D721Med (cell line): Measurements from ENCODE around the gene SIAH2.

Experiments used
- DNase-seq: peaks from one replicate; pipeline ENCODE4 v3.0.0; 2011; ENCODE audit warnings: low spot score; ENCODE audit not compliant: insufficient read length
- FAIRE-seq: peaks from 2 replicates; lab custom pipeline; 2011; peaks lifted over from hg19 to GRCh38; lab: Jason Lieb, UNC
- TF ChIP-seq, protein P1 (sequence below): IDR thresholded peaks from 2 replicates; pipeline ENCODE4 v1.5.1; 2012; ENCODE audit warnings: mild to moderate bottlenecking, control low read depth; ENCODE audit not compliant: insufficient read depth; ENCODE audit errors: missing control alignments

Gene SIAH2

DNA sequence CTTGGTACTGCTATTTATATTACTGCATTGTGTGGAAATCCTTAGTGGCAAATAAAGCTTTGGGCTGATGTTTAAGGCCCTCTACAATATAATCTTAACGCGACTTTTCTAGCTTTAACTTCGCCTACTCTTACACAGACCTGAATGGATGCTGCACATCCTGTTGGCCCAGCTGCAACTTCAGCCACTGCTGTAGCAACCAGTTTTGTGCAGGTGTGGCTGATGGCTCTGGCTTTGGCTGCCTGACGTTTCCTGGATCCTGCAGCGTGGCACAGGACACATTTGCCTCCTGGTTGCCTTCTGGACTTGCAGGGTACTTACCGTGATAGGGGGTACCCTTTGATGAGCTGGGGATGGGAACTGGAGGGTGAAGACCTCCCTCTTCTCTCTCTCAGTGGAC, 39.0 kb downstream of the SIAH2 start:
- TF ChIP-seq, protein P1, sequence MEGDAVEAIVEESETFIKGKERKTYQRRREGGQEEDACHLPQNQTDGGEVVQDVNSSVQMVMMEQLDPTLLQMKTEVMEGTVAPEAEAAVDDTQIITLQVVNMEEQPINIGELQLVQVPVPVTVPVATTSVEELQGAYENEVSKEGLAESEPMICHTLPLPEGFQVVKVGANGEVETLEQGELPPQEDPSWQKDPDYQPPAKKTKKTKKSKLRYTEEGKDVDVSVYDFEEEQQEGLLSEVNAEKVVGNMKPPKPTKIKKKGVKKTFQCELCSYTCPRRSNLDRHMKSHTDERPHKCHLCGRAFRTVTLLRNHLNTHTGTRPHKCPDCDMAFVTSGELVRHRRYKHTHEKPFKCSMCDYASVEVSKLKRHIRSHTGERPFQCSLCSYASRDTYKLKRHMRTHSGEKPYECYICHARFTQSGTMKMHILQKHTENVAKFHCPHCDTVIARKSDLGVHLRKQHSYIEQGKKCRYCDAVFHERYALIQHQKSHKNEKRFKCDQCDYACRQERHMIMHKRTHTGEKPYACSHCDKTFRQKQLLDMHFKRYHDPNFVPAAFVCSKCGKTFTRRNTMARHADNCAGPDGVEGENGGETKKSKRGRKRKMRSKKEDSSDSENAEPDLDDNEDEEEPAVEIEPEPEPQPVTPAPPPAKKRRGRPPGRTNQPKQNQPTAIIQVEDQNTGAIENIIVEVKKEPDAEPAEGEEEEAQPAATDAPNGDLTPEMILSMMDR = no peak
- DNase-seq (no peak), FAIRE-seq (no peak)

DNA sequence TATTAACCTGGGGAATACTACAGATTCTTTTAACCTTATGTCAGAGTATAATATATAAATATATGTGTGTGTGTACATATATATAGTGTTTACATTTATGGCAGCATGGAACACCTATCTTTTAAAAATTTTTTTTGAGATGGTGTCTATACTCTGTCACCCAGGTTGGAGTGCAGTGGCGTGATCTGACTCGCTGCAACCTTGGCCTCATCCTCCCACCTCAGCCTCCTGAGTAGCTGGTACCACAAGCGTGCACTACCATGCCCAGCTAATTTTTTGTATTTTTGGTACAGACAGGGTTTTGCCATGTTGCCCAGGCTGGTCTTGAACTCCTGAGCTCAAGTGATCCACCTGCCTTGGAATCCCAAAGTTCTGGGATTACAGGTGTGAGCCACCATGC, 40.7 kb downstream of the SIAH2 start:
- DNase-seq = no peak
- FAIRE-seq = no peak
- TF ChIP-seq, protein P1 = no peak

DNA sequence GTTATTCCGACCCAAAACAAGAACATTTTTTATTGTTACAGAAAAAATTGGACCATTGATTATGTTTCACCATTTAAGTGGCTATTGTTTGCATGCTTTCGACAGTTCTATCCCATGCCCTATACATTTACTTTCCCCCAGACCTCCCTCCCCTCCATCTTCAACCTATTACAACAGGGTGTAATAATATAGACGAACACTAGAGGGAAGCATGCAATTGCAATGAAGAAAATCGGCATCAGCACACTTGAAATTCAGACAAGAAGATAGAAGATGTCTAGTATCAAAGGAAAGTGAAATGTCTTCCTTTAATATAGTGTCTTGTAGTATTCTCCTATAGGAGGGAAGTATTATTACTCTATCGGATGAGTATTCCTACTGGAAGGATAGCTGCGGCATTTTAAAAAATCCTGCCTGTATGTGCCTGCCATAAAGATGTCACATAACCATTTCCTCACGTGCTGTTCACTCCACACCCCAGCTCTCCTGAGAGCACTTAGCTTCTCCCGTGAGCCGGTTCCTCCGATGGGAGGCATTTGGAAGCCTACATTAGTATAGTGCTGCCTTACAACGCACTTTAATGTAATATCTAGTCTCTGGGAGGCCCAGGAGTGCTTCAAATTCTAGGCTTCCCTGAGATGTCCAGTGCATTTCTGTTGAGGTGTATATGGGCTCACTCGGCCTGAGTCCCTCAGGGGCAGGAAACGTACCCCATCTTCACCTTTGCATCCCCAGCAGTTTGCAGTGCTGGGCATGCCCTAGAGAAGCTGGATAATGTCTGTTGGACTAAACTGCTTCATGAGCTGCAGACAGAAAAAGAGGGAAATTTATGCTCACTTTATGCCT, 41.5 kb downstream of the SIAH2 start:
- FAIRE-seq (peak; percentile 35), DNase-seq (peak; percentile 36)
- TF ChIP-seq, protein P1 = peak; percentile 95

DNA sequence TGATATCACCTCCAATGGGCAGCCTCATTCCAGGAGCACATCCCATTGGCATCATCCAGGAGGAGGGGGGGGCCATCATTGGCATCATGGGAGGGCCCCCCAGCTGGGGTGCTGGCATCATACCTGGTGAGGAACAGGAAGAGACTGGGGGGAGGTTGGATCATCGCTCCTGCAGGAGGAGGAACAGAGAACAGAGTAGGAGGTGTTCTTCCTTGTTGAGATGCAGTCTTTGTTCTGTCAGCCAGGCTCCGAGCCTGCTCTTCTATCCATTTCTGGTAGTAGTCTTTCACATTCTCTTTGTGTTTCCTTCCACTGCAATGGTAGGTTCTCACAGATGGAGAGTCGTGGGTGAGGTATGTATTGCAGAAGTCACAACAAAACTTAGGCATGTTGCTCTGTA, 42.5 kb downstream of the SIAH2 start:
- FAIRE-seq (no peak), DNase-seq (no peak)
- TF ChIP-seq, protein P1 = no peak

DNA sequence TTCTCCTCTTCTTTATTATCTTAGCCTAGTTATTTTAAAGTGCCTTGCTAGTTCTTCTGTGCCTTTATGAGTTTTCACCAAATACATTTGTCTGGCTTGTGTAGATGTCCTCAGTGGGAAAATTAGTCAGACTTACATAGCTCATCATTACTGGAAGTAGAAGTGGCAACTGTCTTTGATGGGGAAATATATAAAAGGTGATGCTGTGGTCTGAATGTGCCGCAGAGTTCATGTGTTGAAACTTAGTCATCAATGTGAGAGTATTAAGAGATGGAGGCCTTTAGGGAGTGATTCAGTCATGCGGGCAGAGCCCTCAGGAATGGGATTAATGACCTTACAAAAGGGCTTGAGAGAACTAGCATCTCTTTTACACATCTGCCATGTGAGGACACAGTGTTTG, 52.9 kb downstream of the SIAH2 start:
- TF ChIP-seq, protein P1 = no peak
- DNase-seq = no peak
- no peak for FAIRE-seq

DNA sequence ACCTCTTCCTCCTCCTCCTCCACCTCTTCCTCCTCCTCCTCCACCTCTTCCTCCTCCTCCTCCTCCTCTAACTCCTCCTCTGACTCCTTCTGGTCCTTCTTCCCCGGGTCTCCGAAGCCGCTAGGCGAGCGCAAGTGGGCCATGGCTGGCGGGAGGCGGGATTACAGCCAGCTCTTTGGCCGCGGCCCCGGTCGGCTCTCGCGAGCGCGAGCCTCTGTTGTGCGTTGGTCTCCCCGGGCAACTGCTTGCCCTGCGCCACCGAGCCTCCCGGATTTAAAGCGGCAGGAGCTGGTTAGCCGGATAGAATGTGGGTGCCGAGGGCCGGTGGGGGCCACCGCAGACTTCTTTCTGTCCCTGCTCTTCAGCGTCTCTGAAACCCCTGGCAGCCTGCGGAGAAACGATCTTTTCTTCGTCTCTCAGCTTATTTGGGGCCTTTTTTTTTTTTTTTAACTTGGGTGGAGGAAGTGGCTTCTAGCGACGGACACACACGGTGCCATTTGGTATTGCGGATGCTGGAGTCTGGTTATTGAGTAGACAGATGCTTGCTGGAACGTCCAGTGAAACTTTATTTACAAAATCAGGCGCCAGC, 59.1 kb downstream of the SIAH2 start, which contains the start of gene ERICH6:
ERICH6 (minus strand) TSS at position 165 of the 589 bp plus-strand sequence; CDS start at position 143, 22 bp downstream.
- TF ChIP-seq, protein P1 = no peak
- FAIRE-seq = no peak
- peak; percentile 45 for DNase-seq
